GM23338 (cell line): Measurements from ENCODE around the gene USP9Y. TPM values are rescaled to one million over a fixed set of nuclear protein-coding genes. Genes with fewer than 3 reads are reported as not detected.

ENCODE experiments used
- ATAC-seq: fragments of 200-7000 bp; cut with Tn5 transposase; 3 replicates; pipeline ENCODE4 v1.9.1; 2020
- DNase-seq: peaks from one replicate; pipeline ENCODE4 v3.0.0-alpha.2; 2015; ENCODE audit warnings: low spot score
- H2AFZ ChIP-seq: fragments of 200-600 bp; sonication (generic); 2 replicates; pipeline ENCODE4 v1.8.0; 2016; ENCODE audit warnings: antibody characterized with exemption, mild to moderate bottlenecking, moderate library complexity
- H3F3A ChIP-seq: fragments of 200-600 bp; sonication (generic); replicated peaks from 2 replicates; pipeline ENCODE4 v1.8.0; 2017; ENCODE audit warnings: antibody characterized with exemption, mixed run types, low read depth
- H3K27ac ChIP-seq: fragments of 200-600 bp; sonication (generic); 2 replicates; pipeline ENCODE4 v1.6.1; 2016; ENCODE audit warnings: low read depth
- H3K27me3 ChIP-seq: fragments of 200-600 bp; sonication (generic); 2 replicates; pipeline ENCODE4 v1.8.0; 2016; ENCODE audit warnings: mild to moderate bottlenecking, mixed run types, moderate library complexity; ENCODE audit not compliant: insufficient read depth
- H3K36me3 ChIP-seq: fragments of 200-600 bp; sonication (generic); 2 replicates; pipeline ENCODE4 v1.8.0; 2016; ENCODE audit warnings: mild to moderate bottlenecking; ENCODE audit not compliant: insufficient read depth
- H3K4me1 ChIP-seq: fragments of 200-600 bp; sonication (generic); 2 replicates; pipeline ENCODE4 v1.8.0; 2016; ENCODE audit warnings: mild to moderate bottlenecking, moderate library complexity; ENCODE audit not compliant: insufficient read depth
- H3K4me2 ChIP-seq: fragments of 200-600 bp; sonication (generic); 2 replicates; pipeline ENCODE4 v1.7.1; 2017; ENCODE audit warnings: mixed run types
- H3K4me3 ChIP-seq: fragments of 200-600 bp; sonication (generic); 2 replicates; pipeline ENCODE4 v1.6.1; 2016; ENCODE audit warnings: mixed run types
- H3K79me2 ChIP-seq: fragments of 200-600 bp; sonication (generic); replicated peaks from 2 replicates; pipeline ENCODE4 v1.8.0; 2017; ENCODE audit warnings: mild to moderate bottlenecking; ENCODE audit not compliant: insufficient read depth
- H3K9me2 ChIP-seq: fragments of 200-600 bp; sonication (generic); 2 replicates; pipeline ENCODE4 v1.8.0; 2017; ENCODE audit not compliant: insufficient read depth
- H4K20me1 ChIP-seq: fragments of 200-600 bp; sonication (generic); replicated peaks from 2 replicates; pipeline ENCODE4 v1.8.0; 2017; ENCODE audit warnings: mild to moderate bottlenecking; ENCODE audit not compliant: insufficient read depth
- H3K27ac Mint-ChIP-seq: 2 replicates; pipeline ENCODE4 v1.8.0; 2020; ENCODE audit warnings: inconsistent platforms, mild to moderate bottlenecking, moderate library complexity, mixed read lengths
- H3K27me3 Mint-ChIP-seq: 3 replicates; pipeline ENCODE4 v1.8.0; 2022; ENCODE audit warnings: low read depth, mild to moderate bottlenecking, moderate library complexity, mixed read lengths, inconsistent platforms; ENCODE audit not compliant: insufficient read depth, poor library complexity
- H3K36me3 Mint-ChIP-seq: 3 replicates; pipeline ENCODE4 v1.8.0; 2021; ENCODE audit warnings: low read depth, mild to moderate bottlenecking, inconsistent platforms, moderate library complexity, mixed read lengths
- H3K4me1 Mint-ChIP-seq: 3 replicates; pipeline ENCODE4 v1.8.0; 2020; ENCODE audit warnings: mild to moderate bottlenecking, inconsistent platforms, mixed read lengths
- H3K4me3 Mint-ChIP-seq: 3 replicates; pipeline ENCODE4 v1.8.0; 2021; ENCODE audit warnings: moderate library complexity, mild to moderate bottlenecking, inconsistent platforms, mixed read lengths
- H3K9me3 Mint-ChIP-seq: 3 replicates; pipeline ENCODE4 v1.8.0; 2020; ENCODE audit warnings: moderate library complexity, mild to moderate bottlenecking, inconsistent platforms, mixed read lengths
- CREB1 ChIP-seq: fragments of 250-450 bp; sonication (Bioruptor Pico); IDR thresholded peaks from 2 replicates; pipeline ENCODE4 v1.5.0; 2020; ENCODE audit warnings: low read depth, mild to moderate bottlenecking, moderate library complexity
- EZH2 ChIP-seq: fragments of 200-600 bp; sonication (generic); IDR thresholded peaks from one replicate; pipeline ENCODE4 v1.8.0; 2017; ENCODE audit warnings: antibody characterized with exemption, mild to moderate bottlenecking, low read depth; ENCODE audit not compliant: unreplicated experiment
- JUNB ChIP-seq: IDR thresholded peaks from one replicate; pipeline ENCODE4 v1.6.1; 2016; ENCODE audit warnings: antibody characterized with exemption; ENCODE audit not compliant: unreplicated experiment
- polyA plus RNA-seq: library from polyadenylated mRNA; unstranded; fragments of >200 nt; fragmentation: Nextera tagmentation; extraction: Ambion mirVana; gene quantifications from 2 replicates; pipeline ENCODE4 v1.2.1, GENCODE V29; 2016
- total RNA-seq: library from RNA; depleted of rRNA; stranded (reverse); fragments of >200 nt; shearing (Covaris generic); gene quantifications from 2 replicates; pipeline ENCODE4 v1.2.3, GENCODE V29; 2014
- TF ChIP-seq, protein P1 (sequence below): fragments of 250-450 bp; sonication (Bioruptor Pico); IDR thresholded peaks from 2 replicates; pipeline ENCODE4 v1.5.0; 2020; ENCODE audit warnings: mild to moderate bottlenecking, moderate library complexity
- TF ChIP-seq, protein P2 (sequence below), 2 experiments: fragments of 200-600 bp in 1 of 2; sonication (generic) in 1 of 2; conservative IDR thresholded peaks; 2 replicates each; pipeline versions ENCODE4 v1.5.1 to v1.6.1; 2016 to 2017; ENCODE audit warnings: antibody characterized with exemption in 2 of 2, low read depth in 2 of 2, mild to moderate bottlenecking in 2 of 2, moderate library complexity in 1 of 2

The USP9Y gene
- total and polyA plus RNA-seq, 2 experiments from 2014 or later, result 23.7 to 49.0 TPM

DNA sequence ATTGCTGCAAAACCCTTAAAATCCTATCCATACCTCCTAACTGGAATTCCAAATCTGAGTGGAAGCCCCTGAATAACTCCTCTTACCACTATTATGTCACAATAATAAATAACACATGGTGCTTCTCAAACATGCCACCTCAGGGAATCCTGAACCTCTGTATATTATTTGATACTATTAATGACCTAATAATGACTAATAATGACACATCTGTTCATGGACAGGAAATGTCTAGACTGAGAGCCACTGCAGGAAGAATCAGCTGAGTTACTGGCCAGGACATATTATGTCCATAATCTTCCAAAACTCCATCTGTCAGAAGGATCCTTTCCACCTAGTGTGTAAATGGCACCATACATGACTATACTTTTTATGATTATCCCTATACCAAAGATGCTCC lies 195.9 kb downstream of the USP9Y start:
- Histone ChIP-seq H2AFZ (no peak overlapping the region), H3K36me3 (no peaks in the 10 kb centered on the region), H3K4me3 (no peak overlapping the region), H3K27ac (no peak overlapping the region), H3F3A (no peaks in the 10 kb centered on the region), H3K4me2 (no peak overlapping the region), H3K9me2 (no peaks in the 10 kb centered on the region), H3K79me2 (no peaks in the 10 kb centered on the region), H4K20me1 (no peaks in the 10 kb centered on the region), H3K27me3 (no peaks in the 10 kb centered on the region), H3K4me1 (no peaks in the 10 kb centered on the region)
- Mint-ChIP-seq H3K27me3 (no peaks in the 10 kb centered on the region), H3K9me3 (peaks cover 4% of the 10 kb centered on the region; the same call in 1 of the 3 replicates), H3K36me3 (no peaks in the 10 kb centered on the region), H3K4me1 (no peaks in the 10 kb centered on the region), H3K4me3 (no peak overlapping the region), H3K27ac (no peak overlapping the region)
- no peak for DNase-seq
- TF ChIP-seq, protein P1, sequence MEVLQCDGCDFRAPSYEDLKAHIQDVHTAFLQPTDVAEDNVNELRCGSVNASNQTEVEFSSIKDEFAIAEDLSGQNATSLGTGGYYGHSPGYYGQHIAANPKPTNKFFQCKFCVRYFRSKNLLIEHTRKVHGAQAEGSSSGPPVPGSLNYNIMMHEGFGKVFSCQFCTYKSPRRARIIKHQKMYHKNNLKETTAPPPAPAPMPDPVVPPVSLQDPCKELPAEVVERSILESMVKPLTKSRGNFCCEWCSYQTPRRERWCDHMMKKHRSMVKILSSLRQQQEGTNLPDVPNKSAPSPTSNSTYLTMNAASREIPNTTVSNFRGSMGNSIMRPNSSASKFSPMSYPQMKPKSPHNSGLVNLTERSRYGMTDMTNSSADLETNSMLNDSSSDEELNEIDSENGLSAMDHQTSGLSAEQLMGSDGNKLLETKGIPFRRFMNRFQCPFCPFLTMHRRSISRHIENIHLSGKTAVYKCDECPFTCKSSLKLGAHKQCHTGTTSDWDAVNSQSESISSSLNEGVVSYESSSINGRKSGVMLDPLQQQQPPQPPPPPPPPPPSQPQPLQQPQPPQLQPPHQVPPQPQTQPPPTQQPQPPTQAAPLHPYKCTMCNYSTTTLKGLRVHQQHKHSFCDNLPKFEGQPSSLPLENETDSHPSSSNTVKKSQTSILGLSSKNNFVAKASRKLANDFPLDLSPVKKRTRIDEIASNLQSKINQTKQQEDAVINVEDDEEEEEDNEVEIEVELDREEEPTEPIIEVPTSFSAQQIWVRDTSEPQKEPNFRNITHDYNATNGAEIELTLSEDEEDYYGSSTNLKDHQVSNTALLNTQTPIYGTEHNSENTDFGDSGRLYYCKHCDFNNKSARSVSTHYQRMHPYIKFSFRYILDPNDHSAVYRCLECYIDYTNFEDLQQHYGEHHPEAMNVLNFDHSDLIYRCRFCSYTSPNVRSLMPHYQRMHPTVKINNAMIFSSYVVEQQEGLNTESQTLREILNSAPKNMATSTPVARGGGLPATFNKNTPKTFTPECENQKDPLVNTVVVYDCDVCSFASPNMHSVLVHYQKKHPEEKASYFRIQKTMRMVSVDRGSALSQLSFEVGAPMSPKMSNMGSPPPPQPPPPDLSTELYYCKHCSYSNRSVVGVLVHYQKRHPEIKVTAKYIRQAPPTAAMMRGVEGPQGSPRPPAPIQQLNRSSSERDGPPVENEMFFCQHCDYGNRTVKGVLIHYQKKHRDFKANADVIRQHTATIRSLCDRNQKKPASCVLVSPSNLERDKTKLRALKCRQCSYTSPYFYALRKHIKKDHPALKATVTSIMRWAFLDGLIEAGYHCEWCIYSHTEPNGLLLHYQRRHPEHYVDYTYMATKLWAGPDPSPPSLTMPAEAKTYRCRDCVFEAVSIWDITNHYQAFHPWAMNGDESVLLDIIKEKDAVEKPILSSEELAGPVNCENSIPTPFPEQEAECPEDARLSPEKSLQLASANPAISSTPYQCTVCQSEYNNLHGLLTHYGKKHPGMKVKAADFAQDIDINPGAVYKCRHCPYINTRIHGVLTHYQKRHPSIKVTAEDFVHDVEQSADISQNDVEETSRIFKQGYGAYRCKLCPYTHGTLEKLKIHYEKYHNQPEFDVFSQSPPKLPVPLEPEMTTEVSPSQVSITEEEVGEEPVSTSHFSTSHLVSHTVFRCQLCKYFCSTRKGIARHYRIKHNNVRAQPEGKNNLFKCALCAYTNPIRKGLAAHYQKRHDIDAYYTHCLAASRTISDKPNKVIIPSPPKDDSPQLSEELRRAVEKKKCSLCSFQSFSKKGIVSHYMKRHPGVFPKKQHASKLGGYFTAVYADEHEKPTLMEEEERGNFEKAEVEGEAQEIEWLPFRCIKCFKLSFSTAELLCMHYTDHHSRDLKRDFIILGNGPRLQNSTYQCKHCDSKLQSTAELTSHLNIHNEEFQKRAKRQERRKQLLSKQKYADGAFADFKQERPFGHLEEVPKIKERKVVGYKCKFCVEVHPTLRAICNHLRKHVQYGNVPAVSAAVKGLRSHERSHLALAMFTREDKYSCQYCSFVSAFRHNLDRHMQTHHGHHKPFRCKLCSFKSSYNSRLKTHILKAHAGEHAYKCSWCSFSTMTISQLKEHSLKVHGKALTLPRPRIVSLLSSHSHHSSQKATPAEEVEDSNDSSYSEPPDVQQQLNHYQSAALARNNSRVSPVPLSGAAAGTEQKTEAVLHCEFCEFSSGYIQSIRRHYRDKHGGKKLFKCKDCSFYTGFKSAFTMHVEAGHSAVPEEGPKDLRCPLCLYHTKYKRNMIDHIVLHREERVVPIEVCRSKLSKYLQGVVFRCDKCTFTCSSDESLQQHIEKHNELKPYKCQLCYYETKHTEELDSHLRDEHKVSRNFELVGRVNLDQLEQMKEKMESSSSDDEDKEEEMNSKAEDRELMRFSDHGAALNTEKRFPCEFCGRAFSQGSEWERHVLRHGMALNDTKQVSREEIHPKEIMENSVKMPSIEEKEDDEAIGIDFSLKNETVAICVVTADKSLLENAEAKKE (CRISPR knock-in tag), result no peak
- TF ChIP-seq JUNB (no peak), CREB1 (no peak), EZH2 (no peak)
- TF ChIP-seq, protein P2, sequence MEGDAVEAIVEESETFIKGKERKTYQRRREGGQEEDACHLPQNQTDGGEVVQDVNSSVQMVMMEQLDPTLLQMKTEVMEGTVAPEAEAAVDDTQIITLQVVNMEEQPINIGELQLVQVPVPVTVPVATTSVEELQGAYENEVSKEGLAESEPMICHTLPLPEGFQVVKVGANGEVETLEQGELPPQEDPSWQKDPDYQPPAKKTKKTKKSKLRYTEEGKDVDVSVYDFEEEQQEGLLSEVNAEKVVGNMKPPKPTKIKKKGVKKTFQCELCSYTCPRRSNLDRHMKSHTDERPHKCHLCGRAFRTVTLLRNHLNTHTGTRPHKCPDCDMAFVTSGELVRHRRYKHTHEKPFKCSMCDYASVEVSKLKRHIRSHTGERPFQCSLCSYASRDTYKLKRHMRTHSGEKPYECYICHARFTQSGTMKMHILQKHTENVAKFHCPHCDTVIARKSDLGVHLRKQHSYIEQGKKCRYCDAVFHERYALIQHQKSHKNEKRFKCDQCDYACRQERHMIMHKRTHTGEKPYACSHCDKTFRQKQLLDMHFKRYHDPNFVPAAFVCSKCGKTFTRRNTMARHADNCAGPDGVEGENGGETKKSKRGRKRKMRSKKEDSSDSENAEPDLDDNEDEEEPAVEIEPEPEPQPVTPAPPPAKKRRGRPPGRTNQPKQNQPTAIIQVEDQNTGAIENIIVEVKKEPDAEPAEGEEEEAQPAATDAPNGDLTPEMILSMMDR (conservative IDR thresholded peaks at IDR 0.05; ENCODE audit: low read depth in 2 of 2), result no peak
- no peak for ATAC-seq
